Measurements from ENCODE around the gene RGS17. TPM values are rescaled to one million over a fixed set of nuclear protein-coding genes. Genes with fewer than 3 reads are reported as not detected.
"Not testable (repeated sequence)": the region's sequence is repeated elsewhere in the genome, so short reads cannot be mapped to it uniquely, and the experiment has no call there.

Gene RGS17
- total RNA-seq, 2 donors from 2014 or later = 0.28 TPM; not detected in 1

DNA sequence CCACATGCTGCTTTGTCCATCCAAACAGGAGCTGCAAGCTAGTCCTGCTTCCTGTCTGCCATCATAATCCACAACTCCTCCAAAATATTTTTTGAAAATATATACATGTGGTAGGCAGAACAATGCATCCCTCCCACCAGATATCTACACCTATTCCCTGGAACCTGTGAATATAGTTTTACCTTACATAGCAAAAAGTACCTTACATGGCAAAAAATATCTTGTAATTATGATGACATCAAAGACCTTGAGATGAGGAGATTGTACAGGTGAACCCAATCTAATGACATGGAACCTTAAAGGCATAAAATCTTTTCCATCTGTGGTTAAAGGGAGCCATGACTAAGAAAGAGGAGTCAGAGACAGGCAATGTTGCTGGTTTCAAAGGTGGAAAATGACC is 15.3 kb upstream of the RGS17 start:
- TF ChIP-seq, protein P1, sequence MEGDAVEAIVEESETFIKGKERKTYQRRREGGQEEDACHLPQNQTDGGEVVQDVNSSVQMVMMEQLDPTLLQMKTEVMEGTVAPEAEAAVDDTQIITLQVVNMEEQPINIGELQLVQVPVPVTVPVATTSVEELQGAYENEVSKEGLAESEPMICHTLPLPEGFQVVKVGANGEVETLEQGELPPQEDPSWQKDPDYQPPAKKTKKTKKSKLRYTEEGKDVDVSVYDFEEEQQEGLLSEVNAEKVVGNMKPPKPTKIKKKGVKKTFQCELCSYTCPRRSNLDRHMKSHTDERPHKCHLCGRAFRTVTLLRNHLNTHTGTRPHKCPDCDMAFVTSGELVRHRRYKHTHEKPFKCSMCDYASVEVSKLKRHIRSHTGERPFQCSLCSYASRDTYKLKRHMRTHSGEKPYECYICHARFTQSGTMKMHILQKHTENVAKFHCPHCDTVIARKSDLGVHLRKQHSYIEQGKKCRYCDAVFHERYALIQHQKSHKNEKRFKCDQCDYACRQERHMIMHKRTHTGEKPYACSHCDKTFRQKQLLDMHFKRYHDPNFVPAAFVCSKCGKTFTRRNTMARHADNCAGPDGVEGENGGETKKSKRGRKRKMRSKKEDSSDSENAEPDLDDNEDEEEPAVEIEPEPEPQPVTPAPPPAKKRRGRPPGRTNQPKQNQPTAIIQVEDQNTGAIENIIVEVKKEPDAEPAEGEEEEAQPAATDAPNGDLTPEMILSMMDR (IDR thresholded peaks at IDR 0.05) = no peak
- H3K4me1 ChIP-seq = no peaks in the 10 kb centered on the region
- H3K9me3 ChIP-seq = no peaks in the 10 kb centered on the region
- H3K27me3 ChIP-seq = no peaks in the 10 kb centered on the region
- H3K4me3 ChIP-seq = no peak overlapping the region
- DNase-seq (ENCODE audit: low spot score) = no peak
- no peaks in the 10 kb centered on the region for H3K36me3 ChIP-seq
- no peak overlapping the region for H3K27ac ChIP-seq

DNA sequence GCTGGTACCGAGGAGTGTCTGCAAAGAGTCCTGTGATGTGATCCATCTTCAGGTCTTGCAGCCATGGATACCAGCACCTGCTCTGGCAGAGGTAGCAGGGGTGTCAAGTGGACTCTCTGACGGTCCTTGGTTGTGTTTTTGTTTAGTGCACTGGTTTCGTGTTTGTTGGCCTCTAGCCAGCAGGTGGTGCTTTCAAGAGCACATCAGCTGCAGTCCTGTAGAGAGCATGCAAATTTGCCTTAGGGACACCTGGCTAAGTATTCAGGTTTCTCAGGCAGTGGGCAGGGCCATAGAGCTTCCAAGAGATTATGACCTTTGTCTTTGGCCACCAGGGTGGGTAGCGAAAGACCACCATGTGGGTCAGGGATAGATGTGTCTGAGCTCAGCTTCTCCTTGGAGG is 14.5 kb upstream of the RGS17 start:
- no peak for DNase-seq (ENCODE audit: low spot score)
- H3K27me3 ChIP-seq = no peaks in the 10 kb centered on the region
- no peak overlapping the region for H3K4me3 ChIP-seq
- TF ChIP-seq, protein P1 (IDR thresholded peaks at IDR 0.05) = no peak
- no peaks in the 10 kb centered on the region for H3K4me1 ChIP-seq
- no peak overlapping the region for H3K27ac ChIP-seq
- H3K36me3 ChIP-seq = no peaks in the 10 kb centered on the region
- no peaks in the 10 kb centered on the region for H3K9me3 ChIP-seq

DNA sequence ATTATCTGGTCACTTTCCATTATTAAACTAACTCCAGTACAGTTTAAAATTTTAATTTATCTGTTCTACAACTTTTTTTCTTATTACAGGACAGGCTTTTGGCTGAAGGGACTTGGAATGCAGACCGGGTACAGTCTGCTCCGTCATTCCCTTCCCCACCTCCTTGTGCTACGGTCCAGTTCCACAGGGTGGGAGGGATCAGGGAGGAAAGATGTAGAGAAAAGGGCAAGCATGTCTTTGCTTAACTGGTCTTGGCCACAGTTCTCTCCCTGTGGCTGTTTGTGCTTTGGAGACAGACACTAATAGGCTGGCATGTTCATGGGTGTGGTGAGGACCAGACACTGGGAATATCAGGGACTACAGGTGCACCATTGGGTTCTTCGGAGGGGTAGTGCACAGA is 12.1 kb upstream of the RGS17 start:
- Histone ChIP-seq H3K36me3 (no peaks in the 10 kb centered on the region), H3K4me1 (no peaks in the 10 kb centered on the region), H3K27ac (no peak overlapping the region), H3K9me3 (no peaks in the 10 kb centered on the region), H3K4me3 (no peak overlapping the region), H3K27me3 (no peaks in the 10 kb centered on the region)
- TF ChIP-seq, protein P1 (IDR thresholded peaks at IDR 0.05) = no peak
- no peak for DNase-seq (ENCODE audit: low spot score)

DNA sequence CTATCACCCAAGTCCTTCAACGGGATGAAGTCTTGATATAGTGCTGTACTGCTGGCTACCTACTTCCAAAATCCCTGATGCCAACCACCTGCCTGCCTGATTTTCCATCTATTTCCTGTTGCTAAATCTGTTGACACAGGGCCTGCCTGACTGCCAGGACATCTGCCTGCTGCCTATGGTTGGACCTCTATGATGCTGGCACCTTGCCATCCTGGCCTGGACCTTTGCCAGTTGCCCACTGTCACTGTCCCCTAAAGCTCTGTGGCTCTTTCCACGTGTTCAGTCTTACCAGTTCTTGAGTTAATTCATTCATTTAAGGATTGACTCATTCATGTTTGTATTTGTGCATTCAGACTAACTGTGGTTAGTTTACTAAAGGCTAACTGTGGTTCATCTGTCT is 9.2 kb upstream of the RGS17 start:
- DNase-seq (ENCODE audit: low spot score) = no peak
- TF ChIP-seq, protein P1 (IDR thresholded peaks at IDR 0.05) = no peak
- no peak overlapping the region for H3K27ac ChIP-seq
- H3K4me1 ChIP-seq = no peaks in the 10 kb centered on the region
- no peak overlapping the region for H3K4me3 ChIP-seq
- H3K36me3 ChIP-seq = no peaks in the 10 kb centered on the region
- H3K27me3 ChIP-seq = no peaks in the 10 kb centered on the region
- no peaks in the 10 kb centered on the region for H3K9me3 ChIP-seq

DNA sequence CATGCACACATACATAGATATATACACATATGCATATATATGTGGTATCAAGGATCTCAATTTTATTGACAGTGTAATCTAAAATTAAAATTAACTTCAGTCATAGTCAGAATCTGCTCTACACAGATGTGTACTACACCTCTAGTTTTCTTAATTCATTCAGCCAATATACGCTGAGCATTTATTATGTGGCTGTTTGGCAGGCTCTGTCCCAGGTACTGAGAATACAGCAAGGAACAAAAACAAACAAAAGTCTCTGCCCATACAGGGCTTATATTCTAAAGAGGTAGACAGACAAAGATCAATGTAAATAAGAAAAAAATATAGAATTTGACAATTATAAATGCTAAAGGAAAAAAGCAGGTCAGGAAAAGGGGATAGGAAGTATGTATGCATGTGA is 7.8 kb upstream of the RGS17 start:
- DNase-seq (ENCODE audit: low spot score) = no peak
- H3K27ac ChIP-seq = no peak overlapping the region
- H3K4me1 ChIP-seq = no peaks in the 10 kb centered on the region
- TF ChIP-seq, protein P1 (IDR thresholded peaks at IDR 0.05) = no peak
- H3K27me3 ChIP-seq = no peaks in the 10 kb centered on the region
- no peak overlapping the region for H3K4me3 ChIP-seq
- no peaks in the 10 kb centered on the region for H3K9me3 ChIP-seq
- no peaks in the 10 kb centered on the region for H3K36me3 ChIP-seq

DNA sequence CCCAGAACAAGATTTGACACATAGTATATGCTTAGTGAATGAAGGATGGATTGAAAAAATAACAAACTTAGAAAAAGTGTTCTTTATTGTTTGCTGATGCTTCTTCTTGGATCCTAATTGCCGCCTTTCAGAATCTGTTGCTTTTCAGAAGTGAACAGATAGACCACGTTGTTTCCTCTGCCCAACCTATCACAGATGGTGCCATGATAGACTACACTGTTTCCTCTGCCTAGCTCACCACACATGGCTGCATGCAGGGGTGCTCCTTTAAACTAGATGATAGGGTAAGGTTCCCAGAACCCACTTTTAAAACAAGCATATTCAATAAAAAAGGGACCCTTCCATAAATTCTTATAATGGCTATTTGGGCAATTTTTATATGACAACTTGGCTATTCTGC is 4.6 kb upstream of the RGS17 start:
- no peak overlapping the region for H3K4me3 ChIP-seq
- no peak overlapping the region for H3K27ac ChIP-seq
- no peaks in the 10 kb centered on the region for H3K36me3 ChIP-seq
- peaks cover 0 to 4% of the 10 kb centered on the region in 2 donors for H3K4me1 ChIP-seq
- H3K27me3 ChIP-seq = no peaks in the 10 kb centered on the region
- TF ChIP-seq, protein P1 (IDR thresholded peaks at IDR 0.05) = no peak
- H3K9me3 ChIP-seq = no peaks in the 10 kb centered on the region
- no peak for DNase-seq (ENCODE audit: low spot score)

DNA sequence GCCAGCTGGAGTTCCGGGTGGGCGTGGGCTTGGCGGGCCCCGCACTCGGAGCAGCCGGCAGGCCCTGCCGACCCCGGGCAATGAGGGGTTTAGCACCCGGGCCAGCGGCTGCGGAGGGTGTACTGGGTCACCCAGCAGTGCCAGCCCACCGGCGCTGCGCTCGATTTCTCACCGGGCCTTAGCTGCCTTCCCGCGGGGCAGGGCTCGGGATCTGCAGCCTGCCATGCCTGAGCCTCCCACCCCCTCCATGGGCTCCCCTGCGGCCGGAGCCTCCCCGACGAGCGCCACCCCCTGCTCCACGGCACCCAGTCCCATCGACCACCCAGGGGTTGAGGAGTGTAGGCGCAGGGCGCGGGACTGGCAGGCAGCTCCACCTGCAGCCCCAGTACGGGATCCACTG is 2.6 kb upstream of the RGS17 start:
- peaks cover 0 to 18% of the 10 kb centered on the region in 2 donors for H3K4me1 ChIP-seq
- H3K27ac ChIP-seq; H3K9me3 ChIP-seq; H3K27me3 ChIP-seq; H3K36me3 ChIP-seq; DNase-seq (ENCODE audit: low spot score); H3K4me3 ChIP-seq: not testable (repeated sequence)
